Psoas muscle (tissue), 8 donors: ENCODE data around the gene LHFPL6. TPM values are rescaled to one million over a fixed set of nuclear protein-coding genes. Genes with fewer than 3 reads are reported as not detected.

Source experiments
- ATAC-seq, 4 donors: fragments of 200-7000 bp; cut with Tn5 transposase; one replicate each; pipeline ENCODE4 v1.9.1; 2020; ENCODE audit warnings: moderate library complexity in 3 of 4, mild to moderate bottlenecking in 2 of 4
- DNase-seq, 2 donors: peaks; one replicate each; pipeline ENCODE4 v3.0.0-alpha.2; 2020
- H3K27ac ChIP-seq: fragments of 200-600 bp; one replicate; pipeline ENCODE4 v1.8.0; 2022
- H3K27me3 ChIP-seq, 3 donors: fragments of 200-600 bp in 1 of 3; one replicate each; pipeline versions ENCODE4 v1.6.1 to v1.8.0; 2013 to 2022; ENCODE audit warnings: low read length in 2 of 3, mild to moderate bottlenecking in 2 of 3, moderate library complexity in 1 of 3; ENCODE audit not compliant: insufficient read depth in 3 of 3
- H3K36me3 ChIP-seq, 2 donors: fragments of 200-600 bp in 1 of 2; one replicate each; pipeline versions ENCODE4 v1.6.1 to v1.8.0; 2013 to 2022; ENCODE audit warnings: low read depth in 1 of 2, mild to moderate bottlenecking in 1 of 2, moderate library complexity in 1 of 2; ENCODE audit not compliant: insufficient read depth in 1 of 2
- H3K4me1 ChIP-seq: fragments of 200-600 bp; one replicate; pipeline ENCODE4 v1.8.0; 2022
- H3K4me3 ChIP-seq: fragments of 200-600 bp; one replicate; pipeline ENCODE4 v1.8.0; 2022; ENCODE audit warnings: mild to moderate bottlenecking
- H3K9me3 ChIP-seq: fragments of 200-600 bp; one replicate; pipeline ENCODE4 v1.8.0; 2022
- WGBS, 3 donors: extraction: QIAGEN DNeasy Blood & Tissue Kit; methylation state at CpG; one replicate each; pipeline versions ENCODE4 v1.1.6 to v1.1.7; 2013; 5-methylcytosine and 5-hydroxymethylcytosine counted together
- intact Hi-C, 2 donors: fragments of 100-400 bp; cut with DNase I; formaldehyde crosslinking; loops; one replicate each; pipeline versions ENCODE4 v1.11.0 to v1.14.2; 2022
- polyA plus RNA-seq, 3 donors: library from polyadenylated mRNA; stranded (reverse); fragments of 200-250 nt; gene quantifications; one replicate each; pipeline ENCODE4 v1.2.3, GENCODE V29; 2013
- total RNA-seq, 4 donors: library from RNA; stranded (reverse); fragmentation: NEBNext Ultra II Directional in 2 of 4; extraction: Animal tissue kit (Norgen Biotek cat#: 25700) in 2 of 4; gene quantifications; one replicate each; pipeline versions ENCODE4 v1.2.1 to v1.2.4, GENCODE V29; 2021 to 2023
- TF ChIP-seq, protein P1 (sequence below): fragments of 200-600 bp; IDR thresholded peaks from one replicate; pipeline ENCODE4 v1.8.0; 2022; ENCODE audit warnings: antibody characterized with exemption
- donor health status: healthy with polysubstance abuse.
- donor health status: DM: no; HTN: no; CAD: no; lungs with moderate emphysema.
- donor health status: Bipolar disorder and iron deficiency.
- donor health status: healthy.
- donor health status: DM: yes; HTN: yes; CAD: no.
- donor health status: DM: no; HTN: no; CAD: no.
- donor health status: DM: no; HTN: no; CAD: no.
- donor health status: DM: yes; HTN: yes; CAD: no.

Gene LHFPL6
- total and polyA plus RNA-seq, 7 donors = 15.0 to 35.8 (median 17.3) TPM

DNA sequence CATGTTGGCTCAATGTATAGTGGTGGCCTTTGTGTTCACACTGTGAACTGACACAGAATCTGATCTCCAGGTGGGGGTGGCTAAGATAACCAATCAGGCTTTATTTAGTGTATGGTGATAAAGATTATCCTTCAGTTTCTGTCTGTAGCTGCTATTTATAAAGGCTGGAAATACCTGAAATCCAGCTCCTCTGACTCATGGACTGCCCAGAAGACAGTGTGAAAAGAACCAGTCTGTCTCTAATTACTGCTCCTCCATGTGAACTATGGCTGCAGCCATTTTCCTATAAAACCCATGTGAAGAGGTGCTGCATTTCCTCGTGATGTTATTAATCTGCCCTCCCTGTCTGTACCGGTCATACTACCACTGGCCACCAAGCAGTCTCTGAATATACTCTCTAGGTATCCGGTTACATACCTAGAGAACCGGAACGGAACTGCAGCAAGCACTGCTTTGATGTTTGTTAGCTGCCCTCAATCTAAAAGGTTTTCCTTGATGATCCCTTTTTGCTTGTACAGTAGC is 238.0 kb downstream of the LHFPL6 start:
- no peak overlapping the region for H3K27ac ChIP-seq
- no peaks in the 10 kb centered on the region for H3K36me3 ChIP-seq
- no peaks in the 10 kb centered on the region for H3K9me3 ChIP-seq
- H3K4me1 ChIP-seq = peaks cover 7% of the 10 kb centered on the region
- ATAC-seq = no peak
- intact Hi-C loops = no loop called here
- no peak overlapping the region for H3K4me3 ChIP-seq
- TF ChIP-seq, protein P1, sequence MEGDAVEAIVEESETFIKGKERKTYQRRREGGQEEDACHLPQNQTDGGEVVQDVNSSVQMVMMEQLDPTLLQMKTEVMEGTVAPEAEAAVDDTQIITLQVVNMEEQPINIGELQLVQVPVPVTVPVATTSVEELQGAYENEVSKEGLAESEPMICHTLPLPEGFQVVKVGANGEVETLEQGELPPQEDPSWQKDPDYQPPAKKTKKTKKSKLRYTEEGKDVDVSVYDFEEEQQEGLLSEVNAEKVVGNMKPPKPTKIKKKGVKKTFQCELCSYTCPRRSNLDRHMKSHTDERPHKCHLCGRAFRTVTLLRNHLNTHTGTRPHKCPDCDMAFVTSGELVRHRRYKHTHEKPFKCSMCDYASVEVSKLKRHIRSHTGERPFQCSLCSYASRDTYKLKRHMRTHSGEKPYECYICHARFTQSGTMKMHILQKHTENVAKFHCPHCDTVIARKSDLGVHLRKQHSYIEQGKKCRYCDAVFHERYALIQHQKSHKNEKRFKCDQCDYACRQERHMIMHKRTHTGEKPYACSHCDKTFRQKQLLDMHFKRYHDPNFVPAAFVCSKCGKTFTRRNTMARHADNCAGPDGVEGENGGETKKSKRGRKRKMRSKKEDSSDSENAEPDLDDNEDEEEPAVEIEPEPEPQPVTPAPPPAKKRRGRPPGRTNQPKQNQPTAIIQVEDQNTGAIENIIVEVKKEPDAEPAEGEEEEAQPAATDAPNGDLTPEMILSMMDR = no peak
- no peaks in the 10 kb centered on the region for H3K27me3 ChIP-seq
- 37 to 46% (median 39%) methylated on average over 5 of the region's 5 CpGs for WGBS, 3 donors
- no peak for DNase-seq

DNA sequence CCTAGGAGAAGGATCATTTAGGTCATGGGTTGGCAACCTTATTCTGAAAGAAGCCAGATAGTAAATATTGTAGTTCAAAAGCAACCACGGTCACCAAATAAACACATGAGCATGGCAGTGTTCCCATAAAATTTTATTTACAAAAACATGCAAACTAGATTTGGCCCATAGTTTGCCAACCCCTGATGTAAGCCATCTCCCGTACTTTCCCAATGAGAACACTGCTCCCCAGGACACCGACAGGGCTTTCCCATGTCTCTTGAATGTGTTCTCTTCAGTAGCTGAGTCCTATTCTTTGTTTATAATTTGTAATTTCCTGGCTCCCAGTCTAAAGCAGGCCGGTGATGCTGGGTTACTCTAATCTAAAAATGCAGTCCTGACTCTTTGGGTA is 239.6 kb downstream of the LHFPL6 start:
- Histone ChIP-seq H3K27ac (no peak overlapping the region), H3K9me3 (no peaks in the 10 kb centered on the region), H3K4me3 (no peak overlapping the region), H3K36me3 (no peaks in the 10 kb centered on the region), H3K27me3 (no peaks in the 10 kb centered on the region), H3K4me1 (peaks cover 7% of the 10 kb centered on the region)
- 54 to 73% (median 55%) methylated on average over 4 of the region's 4 CpGs for WGBS, 3 donors
- DNase-seq (no peak), ATAC-seq (no peak)
- intact Hi-C loops = no loop called here
- TF ChIP-seq, protein P1 = no peak

DNA sequence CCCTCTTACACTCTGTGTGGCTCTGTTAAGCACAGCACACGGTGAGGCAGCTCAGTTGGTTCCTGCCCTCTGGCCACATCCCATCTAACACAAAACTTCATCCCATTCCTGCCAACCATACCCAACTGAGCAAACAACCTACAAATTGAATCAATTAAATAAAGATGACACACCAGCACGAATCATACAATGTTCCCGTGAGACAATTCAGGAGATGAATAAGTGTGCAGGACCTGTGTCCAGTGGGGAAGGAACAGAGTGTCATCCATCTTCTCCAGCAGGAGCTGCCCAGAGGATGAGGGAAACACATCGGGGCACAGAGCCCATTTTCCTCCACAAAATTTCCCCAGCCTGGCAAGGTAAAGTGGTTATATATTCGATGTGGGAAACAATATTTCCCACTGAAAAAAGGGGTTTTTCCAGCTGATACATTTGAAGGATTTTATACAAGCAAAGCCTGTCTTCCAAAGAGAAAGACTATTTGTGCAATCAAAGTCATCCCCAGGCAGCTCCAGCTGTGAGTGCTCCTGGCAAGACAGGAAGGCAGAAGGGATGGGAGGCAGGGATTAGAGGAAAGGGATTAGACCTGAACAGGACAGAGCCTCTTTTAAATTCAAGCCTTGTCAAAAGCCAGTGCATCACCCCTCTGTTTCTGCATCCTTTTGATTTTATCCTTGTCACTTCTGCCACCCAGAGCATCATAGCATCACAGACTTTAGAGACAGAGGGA is 240.2 kb downstream of the LHFPL6 start:
- Histone ChIP-seq H3K9me3 (peaks cover 5% of the 10 kb centered on the region), H3K27ac (no peak overlapping the region), H3K4me3 (no peak overlapping the region), H3K36me3 (no peaks in the 10 kb centered on the region), H3K4me1 (peaks cover 7% of the 10 kb centered on the region), H3K27me3 (no peaks in the 10 kb centered on the region)
- no peak for ATAC-seq
- 62 to 75% (median 66%) methylated on average over 5 of the region's 5 CpGs for WGBS, 3 donors
- intact Hi-C loops = no loop called here
- TF ChIP-seq, protein P1 = no peak
- DNase-seq = no peak

DNA sequence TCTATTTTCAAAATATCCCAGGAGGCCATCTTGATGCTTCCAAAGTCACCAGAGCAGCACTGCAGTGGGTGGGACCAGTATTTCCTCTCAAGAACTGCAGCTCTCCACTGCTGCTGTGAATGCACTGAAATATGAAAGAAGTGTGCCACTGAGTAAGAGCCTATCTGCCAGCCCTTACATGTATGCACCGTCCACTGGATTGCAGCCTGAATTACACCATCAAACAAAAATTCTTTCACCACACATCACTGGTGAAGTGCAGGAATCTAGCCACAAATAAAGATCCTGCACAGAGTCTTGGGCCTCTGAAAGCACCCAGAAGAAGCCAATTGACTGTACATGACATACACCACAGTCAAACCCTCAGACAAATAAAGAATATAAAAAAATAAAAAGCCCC is 249.0 kb downstream of the LHFPL6 start:
- intact Hi-C loops = no loop called here
- no peaks in the 10 kb centered on the region for H3K36me3 ChIP-seq
- TF ChIP-seq, protein P1 = no peak
- H3K27ac ChIP-seq = no peak overlapping the region
- H3K27me3 ChIP-seq = peaks cover 0 to 3% (median 0%) of the 10 kb centered on the region in 3 donors
- H3K9me3 ChIP-seq = peaks cover 5% of the 10 kb centered on the region
- DNase-seq (no peak), ATAC-seq (no peak)
- WGBS, 3 donors = 24 to 50% (median 40%) methylated on average over 1 of the region's 1 CpG
- no peak overlapping the region for H3K4me3 ChIP-seq
- H3K4me1 ChIP-seq = no peaks in the 10 kb centered on the region
